ENCODE measurements around the gene PRICKLE1. TPM values are rescaled to one million over a fixed set of nuclear protein-coding genes. Genes with fewer than 3 reads are reported as not detected.

PRICKLE1 gene
- total RNA-seq: 2.0 and 3.4 TPM in 2 replicates

GRCh38 chr12:42589465-42590329, at the start of gene PRICKLE1:
TSS of gene PRICKLE1 (minus strand) at chr12:42589746. CDS start at chr12:42472516, 117,230 bp downstream.

All from airway epithelial cell (primary cell).